ENCODE results near the gene GPX3.

DNA sequence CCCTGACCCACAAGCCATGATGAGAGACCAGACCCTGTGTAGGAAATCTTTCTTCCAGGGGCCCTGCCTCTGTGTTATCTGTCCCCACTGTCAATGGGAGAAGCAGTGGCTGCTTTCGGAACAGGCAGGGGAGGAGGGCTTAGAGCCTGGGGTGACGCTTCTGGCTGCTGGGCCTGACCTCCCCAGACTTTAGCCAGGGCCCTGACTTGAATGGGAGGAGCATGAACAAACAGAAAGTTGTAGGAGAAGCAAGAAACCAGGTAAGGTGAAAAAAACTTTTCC is 12.2 kb upstream of the GPX3 start:
- TF ChIP-seq, protein P1, sequence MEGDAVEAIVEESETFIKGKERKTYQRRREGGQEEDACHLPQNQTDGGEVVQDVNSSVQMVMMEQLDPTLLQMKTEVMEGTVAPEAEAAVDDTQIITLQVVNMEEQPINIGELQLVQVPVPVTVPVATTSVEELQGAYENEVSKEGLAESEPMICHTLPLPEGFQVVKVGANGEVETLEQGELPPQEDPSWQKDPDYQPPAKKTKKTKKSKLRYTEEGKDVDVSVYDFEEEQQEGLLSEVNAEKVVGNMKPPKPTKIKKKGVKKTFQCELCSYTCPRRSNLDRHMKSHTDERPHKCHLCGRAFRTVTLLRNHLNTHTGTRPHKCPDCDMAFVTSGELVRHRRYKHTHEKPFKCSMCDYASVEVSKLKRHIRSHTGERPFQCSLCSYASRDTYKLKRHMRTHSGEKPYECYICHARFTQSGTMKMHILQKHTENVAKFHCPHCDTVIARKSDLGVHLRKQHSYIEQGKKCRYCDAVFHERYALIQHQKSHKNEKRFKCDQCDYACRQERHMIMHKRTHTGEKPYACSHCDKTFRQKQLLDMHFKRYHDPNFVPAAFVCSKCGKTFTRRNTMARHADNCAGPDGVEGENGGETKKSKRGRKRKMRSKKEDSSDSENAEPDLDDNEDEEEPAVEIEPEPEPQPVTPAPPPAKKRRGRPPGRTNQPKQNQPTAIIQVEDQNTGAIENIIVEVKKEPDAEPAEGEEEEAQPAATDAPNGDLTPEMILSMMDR (IDR thresholded peaks at IDR 0.05) = no peak
- no peak for TF ChIP-seq JUND (IDR thresholded peaks at IDR 0.05)
- TF ChIP-seq, protein P2, sequence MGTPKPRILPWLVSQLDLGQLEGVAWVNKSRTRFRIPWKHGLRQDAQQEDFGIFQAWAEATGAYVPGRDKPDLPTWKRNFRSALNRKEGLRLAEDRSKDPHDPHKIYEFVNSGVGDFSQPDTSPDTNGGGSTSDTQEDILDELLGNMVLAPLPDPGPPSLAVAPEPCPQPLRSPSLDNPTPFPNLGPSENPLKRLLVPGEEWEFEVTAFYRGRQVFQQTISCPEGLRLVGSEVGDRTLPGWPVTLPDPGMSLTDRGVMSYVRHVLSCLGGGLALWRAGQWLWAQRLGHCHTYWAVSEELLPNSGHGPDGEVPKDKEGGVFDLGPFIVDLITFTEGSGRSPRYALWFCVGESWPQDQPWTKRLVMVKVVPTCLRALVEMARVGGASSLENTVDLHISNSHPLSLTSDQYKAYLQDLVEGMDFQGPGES (IDR thresholded peaks at IDR 0.05; ENCODE audit: low read depth, low read length) = no peak
- no peak for TF ChIP-seq SIN3A (IDR thresholded peaks at IDR 0.05; ENCODE audit: borderline replicate concordance, low read depth, low read length)
- TF ChIP-seq RFX5 (IDR thresholded peaks at IDR 0.05; ENCODE audit: low read length) = no peak
- TF ChIP-seq POLR2AphosphoS5 (IDR thresholded peaks at IDR 0.05; ENCODE audit: low read depth, low read length) = no peak
- no peak for TF ChIP-seq EZH2phosphoT487 (IDR thresholded peaks at IDR 0.05; ENCODE audit: borderline replicate concordance, low read depth)
- TF ChIP-seq, protein P3, sequence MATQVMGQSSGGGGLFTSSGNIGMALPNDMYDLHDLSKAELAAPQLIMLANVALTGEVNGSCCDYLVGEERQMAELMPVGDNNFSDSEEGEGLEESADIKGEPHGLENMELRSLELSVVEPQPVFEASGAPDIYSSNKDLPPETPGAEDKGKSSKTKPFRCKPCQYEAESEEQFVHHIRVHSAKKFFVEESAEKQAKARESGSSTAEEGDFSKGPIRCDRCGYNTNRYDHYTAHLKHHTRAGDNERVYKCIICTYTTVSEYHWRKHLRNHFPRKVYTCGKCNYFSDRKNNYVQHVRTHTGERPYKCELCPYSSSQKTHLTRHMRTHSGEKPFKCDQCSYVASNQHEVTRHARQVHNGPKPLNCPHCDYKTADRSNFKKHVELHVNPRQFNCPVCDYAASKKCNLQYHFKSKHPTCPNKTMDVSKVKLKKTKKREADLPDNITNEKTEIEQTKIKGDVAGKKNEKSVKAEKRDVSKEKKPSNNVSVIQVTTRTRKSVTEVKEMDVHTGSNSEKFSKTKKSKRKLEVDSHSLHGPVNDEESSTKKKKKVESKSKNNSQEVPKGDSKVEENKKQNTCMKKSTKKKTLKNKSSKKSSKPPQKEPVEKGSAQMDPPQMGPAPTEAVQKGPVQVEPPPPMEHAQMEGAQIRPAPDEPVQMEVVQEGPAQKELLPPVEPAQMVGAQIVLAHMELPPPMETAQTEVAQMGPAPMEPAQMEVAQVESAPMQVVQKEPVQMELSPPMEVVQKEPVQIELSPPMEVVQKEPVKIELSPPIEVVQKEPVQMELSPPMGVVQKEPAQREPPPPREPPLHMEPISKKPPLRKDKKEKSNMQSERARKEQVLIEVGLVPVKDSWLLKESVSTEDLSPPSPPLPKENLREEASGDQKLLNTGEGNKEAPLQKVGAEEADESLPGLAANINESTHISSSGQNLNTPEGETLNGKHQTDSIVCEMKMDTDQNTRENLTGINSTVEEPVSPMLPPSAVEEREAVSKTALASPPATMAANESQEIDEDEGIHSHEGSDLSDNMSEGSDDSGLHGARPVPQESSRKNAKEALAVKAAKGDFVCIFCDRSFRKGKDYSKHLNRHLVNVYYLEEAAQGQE (IDR thresholded peaks at IDR 0.05; ENCODE audit: low read depth, low read length) = no peak
